ENCODE measurements around the gene CTXN1. TPM values are rescaled to one million over a fixed set of nuclear protein-coding genes. Genes with fewer than 3 reads are reported as not detected.
A peak's percentile ranks its signal among the peaks of the same experiment; 100 is the strongest.
"Not testable (repeated sequence)": the region's sequence is repeated elsewhere in the genome, so short reads cannot be mapped to it uniquely, and the experiment has no call there.

The CTXN1 gene
- total RNA-seq, 1 experiment from 2014 or later, result 71.7 TPM

GRCh38 chr19:7932276-7932929, 6.5 kb upstream of the CTXN1 start:
- no peak for DNase-seq (ENCODE audit: low spot score)
- ChIA-PET POLR2A (ENCODE audit: low non-redundant PET) (no interaction called here), CTCF (no interaction called here)

GRCh38 chr19:7931221-7932061, 5.5 kb upstream of the CTXN1 start:
- Histone ChIP-seq H3K36me3 (ENCODE audit: insufficient read depth, low read length, poor library complexity, severe bottlenecking) (peaks cover 64% of the 10 kb centered on the region), H3K4me3 (ENCODE audit: low read depth, low read length, poor library complexity, severe bottlenecking) (no peak overlapping the region), H3K27ac (ENCODE audit: low read depth, low read length, poor library complexity, severe bottlenecking) (peak overlapping the region; percentile 16), H3K9me3 (ENCODE audit: low read depth, low read length, poor library complexity, severe bottlenecking) (no peaks in the 10 kb centered on the region), H3K27me3 (replicated peaks; ENCODE audit: insufficient read depth, low read depth, low read length, poor library complexity) (no peaks in the 10 kb centered on the region), H3K4me1 (ENCODE audit: insufficient read depth, low read length, poor library complexity, severe bottlenecking) (peaks cover 18% of the 10 kb centered on the region)
- intact Hi-C loops (cut with micrococcal nuclease; ENCODE audit: unreplicated experiment), result no loop called here
- BruUV-seq (replicated peaks), result no TSS peak
- no peak for DNase-seq (ENCODE audit: low spot score)
- CTCF ChIA-PET, result no interaction called here
- POLR2A ChIA-PET (ENCODE audit: low non-redundant PET), result no interaction called here
- no peak for TF ChIP-seq EZH2 (IDR thresholded peaks at IDR 0.05; ENCODE audit: borderline replicate concordance, low read depth, low read length, poor library complexity, severe bottlenecking)
- TF ChIP-seq CTCF (conservative IDR thresholded peaks at IDR 0.05; ENCODE audit: low read depth, low read length), result no peak

More at GRCh38 chr19:7932276-7932929, 6.5 kb upstream of the CTXN1 start:
- H3K27me3 ChIP-seq (replicated peaks; ENCODE audit: insufficient read depth, low read depth, low read length, poor library complexity), result no peaks in the 10 kb centered on the region
- no peak overlapping the region for H3K4me3 ChIP-seq (ENCODE audit: low read depth, low read length, poor library complexity, severe bottlenecking)
- no peaks in the 10 kb centered on the region for H3K9me3 ChIP-seq (ENCODE audit: low read depth, low read length, poor library complexity, severe bottlenecking)
- TF ChIP-seq EZH2 (IDR thresholded peaks at IDR 0.05; ENCODE audit: borderline replicate concordance, low read depth, low read length, poor library complexity, severe bottlenecking) (no peak), CTCF (conservative IDR thresholded peaks at IDR 0.05; ENCODE audit: low read depth, low read length) (no peak)
- H3K27ac ChIP-seq (ENCODE audit: low read depth, low read length, poor library complexity, severe bottlenecking), result no peak overlapping the region
- BruUV-seq (replicated peaks), result no TSS peak
- H3K4me1 ChIP-seq (ENCODE audit: insufficient read depth, low read length, poor library complexity, severe bottlenecking), result peaks cover 17% of the 10 kb centered on the region
- intact Hi-C loops (cut with micrococcal nuclease; ENCODE audit: unreplicated experiment), result no loop called here
- peaks cover 70% of the 10 kb centered on the region for H3K36me3 ChIP-seq (ENCODE audit: insufficient read depth, low read length, poor library complexity, severe bottlenecking)

GRCh38 chr19:7930765-7931164, 4.8 kb upstream of the CTXN1 start:
- CTCF ChIA-PET, result no interaction called here
- POLR2A ChIA-PET (ENCODE audit: low non-redundant PET), result no interaction called here

GRCh38 chr19:7930030-7930429, 4.1 kb upstream of the CTXN1 start:
- H3K27me3 ChIP-seq (replicated peaks; ENCODE audit: insufficient read depth, low read depth, low read length, poor library complexity); BruUV-seq (replicated peaks); POLR2A ChIA-PET (ENCODE audit: low non-redundant PET); DNase-seq (ENCODE audit: low spot score); H3K27ac ChIP-seq (ENCODE audit: low read depth, low read length, poor library complexity, severe bottlenecking); H3K4me3 ChIP-seq (ENCODE audit: low read depth, low read length, poor library complexity, severe bottlenecking); intact Hi-C loops (cut with micrococcal nuclease; ENCODE audit: unreplicated experiment); H3K9me3 ChIP-seq (ENCODE audit: low read depth, low read length, poor library complexity, severe bottlenecking): not testable (repeated sequence)
- peaks cover 50% of the 10 kb centered on the region for H3K36me3 ChIP-seq (ENCODE audit: insufficient read depth, low read length, poor library complexity, severe bottlenecking)
- CTCF ChIA-PET, result interaction anchor here (0.5 kb wide), 1 partner anchor 61 kb away, joined by 3 read pairs; no protein-coding TSS in a partner anchor
- peaks cover 22% of the 10 kb centered on the region for H3K4me1 ChIP-seq (ENCODE audit: insufficient read depth, low read length, poor library complexity, severe bottlenecking)

More at GRCh38 chr19:7930765-7931164, 4.8 kb upstream of the CTXN1 start:
- no peak for TF ChIP-seq CTCF (conservative IDR thresholded peaks at IDR 0.05; ENCODE audit: low read depth, low read length)
- no peak for TF ChIP-seq EZH2 (IDR thresholded peaks at IDR 0.05; ENCODE audit: borderline replicate concordance, low read depth, low read length, poor library complexity, severe bottlenecking)
- Histone ChIP-seq H3K36me3 (ENCODE audit: insufficient read depth, low read length, poor library complexity, severe bottlenecking) (peaks cover 57% of the 10 kb centered on the region), H3K4me1 (ENCODE audit: insufficient read depth, low read length, poor library complexity, severe bottlenecking) (peaks cover 22% of the 10 kb centered on the region), H3K27me3 (replicated peaks; ENCODE audit: insufficient read depth, low read depth, low read length, poor library complexity) (no peaks in the 10 kb centered on the region), H3K9me3 (ENCODE audit: low read depth, low read length, poor library complexity, severe bottlenecking) (no peaks in the 10 kb centered on the region), H3K4me3 (ENCODE audit: low read depth, low read length, poor library complexity, severe bottlenecking) (no peak overlapping the region), H3K27ac (ENCODE audit: low read depth, low read length, poor library complexity, severe bottlenecking) (peak overlapping the region; percentile 34)
- BruUV-seq (replicated peaks), result no TSS peak
- intact Hi-C loops (cut with micrococcal nuclease; ENCODE audit: unreplicated experiment), result no loop called here
- DNase-seq (ENCODE audit: low spot score), result no peak
